Mesendoderm (in vitro differentiated cells): Measurements from ENCODE around the gene ACP2. TPM values are rescaled to one million over a fixed set of nuclear protein-coding genes. Genes with fewer than 3 reads are reported as not detected.

ENCODE experiments used
- DNase-seq: peaks from one replicate; pipeline ENCODE4 v3.0.0; 2013
- H2AK5ac ChIP-seq: 2 replicates; pipeline ENCODE4 v1.6.1; 2013; ENCODE audit warnings: low read length, inconsistent platforms
- H2BK120ac ChIP-seq: 2 replicates; pipeline ENCODE4 v1.6.1; 2013; ENCODE audit warnings: low read depth, mild to moderate bottlenecking, low read length, moderate library complexity, mixed read lengths
- H2BK15ac ChIP-seq: replicated peaks from 2 replicates; pipeline ENCODE4 v1.6.1; 2013; ENCODE audit warnings: low read depth, mild to moderate bottlenecking, moderate library complexity
- H2BK5ac ChIP-seq: 2 replicates; pipeline ENCODE4 v1.6.1; 2013; ENCODE audit warnings: low read length, inconsistent platforms
- H3K18ac ChIP-seq: 2 replicates; pipeline ENCODE4 v1.6.1; 2013; ENCODE audit warnings: mild to moderate bottlenecking, low read length, mixed read lengths
- H3K23ac ChIP-seq: one replicate; pipeline ENCODE4 v1.6.1; 2013; ENCODE audit warnings: low read length
- H3K27ac ChIP-seq: 2 replicates; pipeline ENCODE4 v1.5.1; 2013; ENCODE audit warnings: low read depth, mild to moderate bottlenecking, inconsistent platforms, low read length, moderate library complexity
- H3K27me3 ChIP-seq: 2 replicates; pipeline ENCODE4 v1.6.1; 2013; ENCODE audit warnings: low read length, control low read depth, mild to moderate bottlenecking, inconsistent platforms; ENCODE audit not compliant: insufficient read depth, poor library complexity
- H3K36me3 ChIP-seq: 2 replicates; pipeline ENCODE4 v1.6.1; 2013; ENCODE audit warnings: low read length, inconsistent platforms; ENCODE audit not compliant: control insufficient read depth, insufficient read depth
- H3K4ac ChIP-seq: one replicate; pipeline ENCODE4 v1.6.1; 2013; ENCODE audit warnings: low read depth, mild to moderate bottlenecking, low read length, moderate library complexity
- H3K4me1 ChIP-seq: 2 replicates; pipeline ENCODE4 v1.6.1; 2013; ENCODE audit warnings: low read depth, low read length, inconsistent platforms; ENCODE audit not compliant: control insufficient read depth
- H3K4me2 ChIP-seq: 2 replicates; pipeline ENCODE4 v1.6.1; 2013; ENCODE audit warnings: low read length
- H3K4me3 ChIP-seq: 2 replicates; pipeline ENCODE4 v1.5.1; 2013; ENCODE audit warnings: mild to moderate bottlenecking, low read length
- H3K56ac ChIP-seq: one replicate; pipeline ENCODE4 v1.6.1; 2013; ENCODE audit warnings: low read length
- H3K79me1 ChIP-seq: 2 replicates; pipeline ENCODE4 v1.6.1; 2013; ENCODE audit warnings: low read length, inconsistent platforms
- H3K79me2 ChIP-seq: 2 replicates; pipeline ENCODE4 v1.6.1; 2013; ENCODE audit warnings: mild to moderate bottlenecking, low read length; ENCODE audit not compliant: control insufficient read depth, insufficient read depth
- H3K9ac ChIP-seq: 2 replicates; pipeline ENCODE4 v1.6.1; 2013; ENCODE audit warnings: low read length, inconsistent platforms
- H4K5ac ChIP-seq: one replicate; pipeline ENCODE4 v1.6.1; 2013; ENCODE audit warnings: low read length
- H4K8ac ChIP-seq: one replicate; pipeline ENCODE4 v1.6.1; 2013; ENCODE audit warnings: low read depth, mild to moderate bottlenecking, control low read depth, low read length, moderate library complexity
- WGBS: extraction: QIAGEN DNeasy Blood & Tissue Kit; methylation state at CpG from one replicate; pipeline ENCODE4 v1.1.7; 2013; ENCODE audit warnings: low lambda C conversion rate, missing lambda C conversion rate; ENCODE audit not compliant: insufficient coverage; ENCODE audit errors: extremely low coverage; 5-methylcytosine and 5-hydroxymethylcytosine counted together
- polyA plus RNA-seq, 2 experiments: library from polyadenylated mRNA; stranded (reverse); fragments of 200-250 nt; gene quantifications; one replicate each; pipeline ENCODE4 v1.2.3, GENCODE V29; 2013

ACP2 gene, protein sequence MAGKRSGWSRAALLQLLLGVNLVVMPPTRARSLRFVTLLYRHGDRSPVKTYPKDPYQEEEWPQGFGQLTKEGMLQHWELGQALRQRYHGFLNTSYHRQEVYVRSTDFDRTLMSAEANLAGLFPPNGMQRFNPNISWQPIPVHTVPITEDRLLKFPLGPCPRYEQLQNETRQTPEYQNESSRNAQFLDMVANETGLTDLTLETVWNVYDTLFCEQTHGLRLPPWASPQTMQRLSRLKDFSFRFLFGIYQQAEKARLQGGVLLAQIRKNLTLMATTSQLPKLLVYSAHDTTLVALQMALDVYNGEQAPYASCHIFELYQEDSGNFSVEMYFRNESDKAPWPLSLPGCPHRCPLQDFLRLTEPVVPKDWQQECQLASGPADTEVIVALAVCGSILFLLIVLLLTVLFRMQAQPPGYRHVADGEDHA
- polyA plus RNA-seq (2013, experiment 1 of 2), result 16.4 TPM
- 16.3 TPM for polyA plus RNA-seq (2013, experiment 2 of 2)

DNA sequence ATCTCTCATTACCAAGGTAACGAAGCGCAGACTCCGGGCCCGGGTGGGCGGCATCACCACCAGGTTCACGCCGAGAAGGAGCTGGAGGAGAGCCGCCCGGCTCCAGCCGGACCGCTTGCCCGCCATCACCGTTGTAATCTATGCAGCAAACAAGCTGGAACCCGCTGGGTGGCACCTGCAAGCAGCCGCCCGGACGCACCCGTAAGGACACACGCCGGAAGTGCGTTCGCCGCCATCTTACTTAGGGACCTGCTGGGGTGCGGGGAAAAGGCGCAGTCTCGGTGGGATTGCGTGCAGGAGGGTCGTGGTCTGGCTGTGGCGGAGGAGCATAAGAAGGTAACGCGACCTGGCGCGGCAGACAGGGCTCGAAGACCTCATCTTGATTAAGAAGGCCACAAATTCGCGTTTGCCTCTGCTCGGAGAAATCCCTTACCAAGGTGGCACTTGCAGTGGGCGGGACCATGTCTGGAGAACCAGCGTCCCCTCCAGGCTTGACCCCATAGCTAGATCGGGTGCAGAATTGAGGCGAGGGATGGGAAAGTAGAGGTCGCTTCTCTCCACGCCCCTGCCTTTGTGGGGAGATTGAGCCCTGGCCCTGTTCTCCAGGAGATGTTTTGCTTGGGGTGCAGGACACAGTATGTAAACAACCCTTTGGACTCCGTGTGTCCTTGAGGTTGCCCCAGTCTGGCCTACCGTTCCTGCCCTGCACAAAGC is at the start of gene ACP2:
ACP2 (minus strand) TSS at position 151 of the 714 bp plus-strand sequence; CDS start at position 126, 25 bp downstream.
- Histone ChIP-seq H3K79me1 (peaks cover 9% of the 10 kb centered on the region), H3K27ac (peak within 1 kb of the TSS; percentile 21)

DNA sequence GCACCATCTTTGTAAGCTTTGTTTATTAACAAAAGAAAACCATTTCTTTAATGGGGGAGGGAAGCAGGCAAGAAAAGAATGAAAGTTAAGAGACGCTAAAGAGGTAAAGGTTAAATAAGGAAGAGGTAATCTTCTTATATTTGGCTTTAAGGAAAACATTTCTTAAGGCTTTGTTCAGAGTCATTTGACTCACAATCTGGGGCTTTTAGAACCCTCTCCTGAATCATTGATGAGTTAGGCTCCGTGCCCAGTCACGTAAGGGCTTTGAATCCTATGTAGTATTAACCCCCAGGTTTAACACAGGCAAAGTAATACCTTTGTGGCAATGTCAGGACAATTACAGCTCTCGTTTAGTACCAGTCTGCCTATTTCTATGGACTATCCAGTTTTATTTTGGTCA is 47.4 kb upstream of the ACP2 start:
- Histone ChIP-seq H3K36me3 (peaks cover 5% of the 10 kb centered on the region), H3K23ac (no peak overlapping the region), H4K5ac (no peak overlapping the region), H3K4ac (no peak overlapping the region), H3K27me3 (no peaks in the 10 kb centered on the region), H3K79me2 (no peaks in the 10 kb centered on the region), H3K56ac (no peak overlapping the region), H4K8ac (no peak overlapping the region), H3K4me2 (no peak overlapping the region), H2BK15ac (no peak overlapping the region), H3K79me1 (no peaks in the 10 kb centered on the region), H3K27ac (no peak overlapping the region), H3K4me3 (no peak overlapping the region), H2AK5ac (no peak overlapping the region), H3K9ac (no peak overlapping the region), H3K4me1 (no peaks in the 10 kb centered on the region), H3K18ac (no peak overlapping the region), H2BK5ac (no peak overlapping the region), H2BK120ac (no peak overlapping the region)
- no CpG with 5 or more reads among the region's 4 CpGs for WGBS
- no peak for DNase-seq

More for the DNA sequence above, at the start of gene ACP2:
- H3K4me1 ChIP-seq, result peaks cover 5% of the 10 kb centered on the region
- peaks cover 4% of the 10 kb centered on the region for H3K79me2 ChIP-seq
- H2BK120ac ChIP-seq, result no peak within 1 kb of the TSS
- H3K4me3 ChIP-seq, result peak within 1 kb of the TSS; percentile 75
- DNase-seq, result peak; percentile 95
- peak within 1 kb of the TSS; percentile 15 for H3K18ac ChIP-seq
- no peak within 1 kb of the TSS for H2BK15ac ChIP-seq
- peak within 1 kb of the TSS; percentile 41 for H3K4ac ChIP-seq
- no peak within 1 kb of the TSS for H4K5ac ChIP-seq
- peak within 1 kb of the TSS; percentile 83 for H3K9ac ChIP-seq
- no peak within 1 kb of the TSS for H2BK5ac ChIP-seq
- no CpG with 5 or more reads among the region's 45 CpGs for WGBS
- no peak within 1 kb of the TSS for H4K8ac ChIP-seq
- H3K56ac ChIP-seq, result peak within 1 kb of the TSS; percentile 93
- H3K4me2 ChIP-seq, result peak within 1 kb of the TSS; percentile 96
- H3K23ac ChIP-seq, result no peak within 1 kb of the TSS
- H3K36me3 ChIP-seq, result no peaks in the 10 kb centered on the region
- no peaks in the 10 kb centered on the region for H3K27me3 ChIP-seq
- no peak within 1 kb of the TSS for H2AK5ac ChIP-seq

DNA sequence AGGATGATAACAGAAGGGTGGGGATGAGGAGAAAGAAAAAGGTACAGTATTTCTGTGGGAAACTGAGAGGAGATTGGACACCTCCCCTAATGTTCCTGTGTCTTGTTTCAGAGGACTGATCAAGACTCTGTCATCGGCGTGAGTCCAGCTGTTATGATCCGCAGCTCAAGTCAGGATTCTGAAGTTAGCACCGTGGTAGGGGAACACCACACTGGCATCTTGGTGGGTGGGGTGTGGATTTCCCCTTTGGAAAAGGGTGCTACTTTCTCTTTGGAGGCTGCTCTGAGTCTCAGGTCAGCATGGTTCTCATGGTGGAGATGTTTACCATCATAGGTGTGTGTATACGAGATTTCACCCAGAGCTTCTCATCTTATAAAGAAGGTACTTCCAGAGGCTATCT is 46.8 kb upstream of the ACP2 start:
- Histone ChIP-seq H3K4me1 (no peaks in the 10 kb centered on the region), H3K79me2 (no peaks in the 10 kb centered on the region), H3K4me3 (no peak overlapping the region), H2BK120ac (no peak overlapping the region), H4K5ac (no peak overlapping the region), H2BK15ac (no peak overlapping the region), H3K56ac (no peak overlapping the region), H3K4me2 (no peak overlapping the region), H3K4ac (no peak overlapping the region), H3K23ac (no peak overlapping the region), H3K27ac (no peak overlapping the region), H3K9ac (no peak overlapping the region), H3K27me3 (no peaks in the 10 kb centered on the region), H3K79me1 (no peaks in the 10 kb centered on the region), H2BK5ac (no peak overlapping the region), H4K8ac (no peak overlapping the region), H2AK5ac (no peak overlapping the region), H3K18ac (no peak overlapping the region), H3K36me3 (peaks cover 5% of the 10 kb centered on the region)
- no peak for DNase-seq
- WGBS, result no CpG with 5 or more reads among the region's 5 CpGs

GRCh38 chr11:47289856-47290255 is 41.2 kb upstream of the ACP2 start:
- H2BK120ac ChIP-seq, result no peak overlapping the region
- H4K8ac ChIP-seq, result no peak overlapping the region
- H4K5ac ChIP-seq, result no peak overlapping the region
- H3K4me2 ChIP-seq, result no peak overlapping the region
- no peaks in the 10 kb centered on the region for H3K79me2 ChIP-seq
- no peak overlapping the region for H3K4me3 ChIP-seq
- peaks cover 10% of the 10 kb centered on the region for H3K36me3 ChIP-seq
- no peak overlapping the region for H2BK5ac ChIP-seq
- H2AK5ac ChIP-seq, result no peak overlapping the region
- WGBS, result no CpG with 5 or more reads among the region's 15 CpGs
- no peak overlapping the region for H3K23ac ChIP-seq
- no peaks in the 10 kb centered on the region for H3K4me1 ChIP-seq
- no peak overlapping the region for H3K18ac ChIP-seq
- no peak overlapping the region for H2BK15ac ChIP-seq
- no peak overlapping the region for H3K56ac ChIP-seq
- H3K79me1 ChIP-seq, result no peaks in the 10 kb centered on the region
- H3K27ac ChIP-seq, result no peak overlapping the region
- H3K4ac ChIP-seq, result no peak overlapping the region
- H3K27me3 ChIP-seq, result no peaks in the 10 kb centered on the region
- no peak overlapping the region for H3K9ac ChIP-seq
- DNase-seq, result no peak

DNA sequence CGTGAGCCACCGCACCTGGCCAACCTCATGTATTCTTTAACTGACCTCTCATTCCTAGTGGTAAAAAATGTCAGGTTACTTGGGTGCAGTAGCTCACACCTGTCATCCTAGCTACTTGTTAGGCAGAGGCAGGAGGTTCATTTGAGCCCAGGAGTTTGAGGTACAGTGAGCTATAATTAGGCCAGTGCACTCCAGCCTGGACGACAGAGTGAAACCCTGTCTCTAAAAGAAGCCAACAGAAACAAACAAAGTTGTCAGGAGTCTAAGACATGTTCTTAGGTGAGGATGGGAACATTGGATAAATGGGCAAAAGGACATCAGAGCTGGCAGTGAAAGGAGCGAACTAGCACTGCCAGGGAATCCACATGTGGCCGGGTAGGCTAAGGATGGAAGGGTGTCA is 39.5 kb upstream of the ACP2 start:
- no peak overlapping the region for H3K18ac ChIP-seq
- no peak overlapping the region for H4K8ac ChIP-seq
- no peaks in the 10 kb centered on the region for H3K79me2 ChIP-seq
- H3K79me1 ChIP-seq, result no peaks in the 10 kb centered on the region
- no peak overlapping the region for H3K9ac ChIP-seq
- H3K4me3 ChIP-seq, result no peak overlapping the region
- no peak overlapping the region for H2BK120ac ChIP-seq
- H3K4ac ChIP-seq, result no peak overlapping the region
- H3K56ac ChIP-seq, result no peak overlapping the region
- H2BK15ac ChIP-seq, result no peak overlapping the region
- H3K27ac ChIP-seq, result no peak overlapping the region
- H3K36me3 ChIP-seq, result peaks cover 15% of the 10 kb centered on the region
- no peak overlapping the region for H2AK5ac ChIP-seq
- DNase-seq, result no peak
- H2BK5ac ChIP-seq, result no peak overlapping the region
- no CpG with 5 or more reads among the region's 5 CpGs for WGBS
- H3K4me2 ChIP-seq, result no peak overlapping the region
- H3K4me1 ChIP-seq, result no peaks in the 10 kb centered on the region
- H3K27me3 ChIP-seq, result no peaks in the 10 kb centered on the region
- no peak overlapping the region for H4K5ac ChIP-seq
- no peak overlapping the region for H3K23ac ChIP-seq
